GM19372 (cell line): ENCODE results near the gene TCEA2.

Experiments
- ATAC-seq: cut with Tn5 transposase; IDR thresholded peaks from one replicate; pipeline ENCODE4 v1.9.1; 2021; ENCODE audit warnings: mild to moderate bottlenecking, low read depth, moderate library complexity; ENCODE audit not compliant: unreplicated experiment

Gene TCEA2

DNA sequence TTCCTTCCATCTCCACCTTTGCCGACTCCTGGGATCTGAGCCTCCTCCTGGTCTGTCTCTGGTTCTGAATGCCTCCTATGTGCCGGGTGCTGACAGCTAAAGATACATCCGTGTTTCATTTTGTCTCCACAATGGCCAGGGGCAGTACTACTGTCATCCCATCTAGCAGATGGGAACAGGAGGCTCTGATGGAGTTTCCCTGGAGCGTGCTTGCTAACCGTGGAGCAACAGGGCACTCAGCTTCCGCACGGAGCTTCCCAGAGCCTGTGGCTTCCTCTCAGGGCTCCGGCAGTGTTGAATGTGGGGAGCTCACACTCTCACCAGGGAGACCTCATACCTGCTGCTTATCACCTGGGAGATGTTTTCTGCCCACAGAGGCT is 56.3 kb downstream of the TCEA2 start:
- ATAC-seq: no peak

DNA sequence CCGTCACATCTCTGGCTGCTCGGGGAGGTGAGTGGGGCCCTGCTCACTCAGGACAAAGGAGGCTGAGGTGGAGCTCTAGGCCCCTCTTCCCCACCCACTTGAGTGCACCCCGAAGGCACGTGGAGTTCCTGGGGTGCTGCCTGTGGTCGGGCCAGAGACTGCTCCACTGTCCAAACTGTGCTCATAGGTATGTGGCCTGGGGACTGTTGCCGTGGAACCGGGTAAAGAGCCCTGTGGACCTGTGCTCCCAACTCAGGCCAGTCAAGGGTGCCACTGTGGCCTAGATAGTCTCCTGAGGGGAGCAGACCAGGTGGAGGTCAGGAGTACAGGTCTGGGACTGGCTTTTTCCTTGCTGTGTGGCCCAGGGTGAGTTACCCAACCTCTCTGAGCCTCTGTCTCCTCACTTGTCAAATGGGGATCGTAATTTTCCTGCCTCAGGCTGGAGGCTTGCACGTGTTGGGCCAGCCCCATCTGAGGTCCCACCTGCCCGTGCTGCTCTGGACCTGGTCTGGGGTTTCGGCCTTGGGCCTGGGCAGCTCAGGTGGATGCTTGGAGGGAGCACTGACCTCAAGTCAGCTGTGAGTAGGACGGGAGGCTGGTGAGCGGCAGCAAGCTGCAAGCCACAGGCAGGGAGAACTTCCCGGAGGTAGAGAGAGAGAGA is 56.8 kb downstream of the TCEA2 start:
- no peak for ATAC-seq

- ATAC-seq: no peak
Observed at GRCh38 chr20:64121586-64121985, 58.6 kb downstream of the TCEA2 start.
